ENCODE data around the gene RSAD2. TPM values are rescaled to one million over a fixed set of nuclear protein-coding genes. Genes with fewer than 3 reads are reported as not detected.

RSAD2 gene
- total and polyA plus RNA-seq, 2 donors (not counting 3 experiments of a cell fraction or from before 2014, with no cell fraction given), result 0.03 to 0.18 TPM

DNA sequence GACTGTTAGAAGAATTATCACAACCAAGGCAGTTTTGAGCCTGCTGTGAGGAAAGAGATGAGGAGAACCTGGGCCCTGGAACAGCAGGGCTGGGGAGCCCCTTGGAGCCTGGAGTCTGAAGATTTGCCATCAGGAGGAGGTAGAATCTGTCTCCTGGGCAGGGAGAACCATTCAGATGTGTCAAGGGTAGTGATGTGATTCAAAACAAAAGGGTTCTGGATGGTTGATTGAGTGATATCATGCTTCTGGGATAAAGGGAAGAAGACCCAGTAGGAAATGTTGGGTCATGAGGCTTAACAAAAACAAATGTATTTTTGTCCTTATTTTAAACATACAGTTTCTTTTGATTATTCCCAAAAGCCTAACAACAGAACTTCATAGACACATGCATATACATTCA, 68.2 kb downstream of the RSAD2 start:
- intact Hi-C loops (cut with micrococcal nuclease) (loop anchor here (2.0 kb wide), 1 partner anchor 17 kb away; no protein-coding TSS in a partner anchor), dilution Hi-C loops (cut with MboI; ENCODE audit: extremely low pct_ligation_motif_present, low sequenced_read_pairs) (no loop called here)
- Histone ChIP-seq H4K20me1 (replicated peaks; ENCODE audit: control insufficient read depth, extremely low read depth, insufficient read depth, low read length) (no peaks in the 10 kb centered on the region), H2AFZ (ENCODE audit: low read depth, low read length) (no peak overlapping the region), H3K4me3 (replicated peaks in 1 of 3; ENCODE audit: insufficient read depth in 1 of 3, low read depth in 1 of 3, low read length in 3 of 3) (no peak overlapping the region), H3K79me2 (ENCODE audit: control insufficient read depth, insufficient read depth, low read length) (no peaks in the 10 kb centered on the region), H3K27me3 (ENCODE audit: control insufficient read depth in 2 of 2, insufficient read depth in 2 of 2, low read length in 2 of 2) (no peaks in the 10 kb centered on the region), H3K27ac (ENCODE audit: insufficient read depth, low read depth, low read length) (no peak overlapping the region), H3K9me1 (replicated peaks; ENCODE audit: control insufficient read depth, extremely low read depth, insufficient read depth, low read length) (no peaks in the 10 kb centered on the region), H3K4me1 (ENCODE audit: control insufficient read depth, extremely low read depth, insufficient read depth, low read length) (peaks cover 3% of the 10 kb centered on the region), H3K9me3 (replicated peaks; ENCODE audit: control insufficient read depth, insufficient read depth, low read length) (no peaks in the 10 kb centered on the region), H3K36me3 (ENCODE audit: control insufficient read depth in 2 of 2, extremely low read depth in 1 of 2, insufficient read depth in 2 of 2, low read length in 2 of 2) (no peaks in the 10 kb centered on the region), H3K4me2 (ENCODE audit: insufficient read depth, low read length) (no peak overlapping the region), H3K9ac (replicated peaks; ENCODE audit: extremely low read depth, insufficient read depth, low read length) (no peak overlapping the region)
- ChIA-PET POLR2A (no interaction called here), CTCF (interaction anchor here (1.6 kb wide), 1 partner anchor 11 kb away, joined by 3 read pairs; no protein-coding TSS in a partner anchor)
- BruUV-seq (replicated peaks), result no TSS peak
- no peak for TF ChIP-seq JUN (IDR thresholded peaks at IDR 0.05; ENCODE audit: borderline replicate concordance, insufficient read depth, insufficient read length, low read depth)
- no peak for TF ChIP-seq POLR2AphosphoS5 (IDR thresholded peaks at IDR 0.05; ENCODE audit: insufficient read depth, low read depth, low read length)
- TF ChIP-seq GATA2 (IDR thresholded peaks at IDR 0.05; ENCODE audit: insufficient read depth, insufficient read length, low read depth, low read length), result no peak
- no peak for TF ChIP-seq POLR2A (IDR thresholded peaks at IDR 0.05; ENCODE audit: low read depth, low read length)
- TF ChIP-seq, protein P1, sequence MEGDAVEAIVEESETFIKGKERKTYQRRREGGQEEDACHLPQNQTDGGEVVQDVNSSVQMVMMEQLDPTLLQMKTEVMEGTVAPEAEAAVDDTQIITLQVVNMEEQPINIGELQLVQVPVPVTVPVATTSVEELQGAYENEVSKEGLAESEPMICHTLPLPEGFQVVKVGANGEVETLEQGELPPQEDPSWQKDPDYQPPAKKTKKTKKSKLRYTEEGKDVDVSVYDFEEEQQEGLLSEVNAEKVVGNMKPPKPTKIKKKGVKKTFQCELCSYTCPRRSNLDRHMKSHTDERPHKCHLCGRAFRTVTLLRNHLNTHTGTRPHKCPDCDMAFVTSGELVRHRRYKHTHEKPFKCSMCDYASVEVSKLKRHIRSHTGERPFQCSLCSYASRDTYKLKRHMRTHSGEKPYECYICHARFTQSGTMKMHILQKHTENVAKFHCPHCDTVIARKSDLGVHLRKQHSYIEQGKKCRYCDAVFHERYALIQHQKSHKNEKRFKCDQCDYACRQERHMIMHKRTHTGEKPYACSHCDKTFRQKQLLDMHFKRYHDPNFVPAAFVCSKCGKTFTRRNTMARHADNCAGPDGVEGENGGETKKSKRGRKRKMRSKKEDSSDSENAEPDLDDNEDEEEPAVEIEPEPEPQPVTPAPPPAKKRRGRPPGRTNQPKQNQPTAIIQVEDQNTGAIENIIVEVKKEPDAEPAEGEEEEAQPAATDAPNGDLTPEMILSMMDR (IDR thresholded peaks at IDR 0.05; ENCODE audit: extremely low read depth in 1 of 2, insufficient read depth in 1 of 2, low read depth in 1 of 2, low read length in 2 of 2), result no peak
- TF ChIP-seq FOS (IDR thresholded peaks at IDR 0.05; ENCODE audit: borderline replicate concordance, insufficient read depth, low read length), result no peak
- no peak for TF ChIP-seq MYC (IDR thresholded peaks at IDR 0.05; ENCODE audit: low read depth, low read length)
- no peak for TF ChIP-seq EZH2 (IDR thresholded peaks at IDR 0.05; ENCODE audit: borderline replicate concordance, low read depth, low read length, severe bottlenecking)
- TF ChIP-seq, protein P2, sequence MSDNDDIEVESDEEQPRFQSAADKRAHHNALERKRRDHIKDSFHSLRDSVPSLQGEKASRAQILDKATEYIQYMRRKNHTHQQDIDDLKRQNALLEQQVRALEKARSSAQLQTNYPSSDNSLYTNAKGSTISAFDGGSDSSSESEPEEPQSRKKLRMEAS (IDR thresholded peaks at IDR 0.05; ENCODE audit: insufficient read depth, insufficient read length), result no peak
- FAIRE-seq (no peak), DNase-seq (ENCODE audit: low read depth, low spot score) (no peak)
